H1 (cell line): ENCODE results near the gene RUVBL1. TPM values are rescaled to one million over a fixed set of nuclear protein-coding genes. Genes with fewer than 3 reads are reported as not detected.

Experiments
- ATF3 ChIP-seq: IDR thresholded peaks from 2 replicates; pipeline ENCODE4 v1.6.1; 2011; ENCODE audit warnings: low read depth, mild to moderate bottlenecking, low read length; ENCODE audit not compliant: insufficient read depth
- CBX5 ChIP-seq: fragments of 300-800, 300-1000 bp; sonication (generic); IDR thresholded peaks from 2 replicates; pipeline ENCODE4 v1.7.1; 2016; ENCODE audit warnings: antibody characterized with exemption, low read length, low read depth
- CHD7 ChIP-seq: fragments of 300-600 bp; sonication (generic); IDR thresholded peaks from 2 replicates; pipeline ENCODE4 v1.7.1; 2012; ENCODE audit warnings: low read length, moderate library complexity, mild to moderate bottlenecking, inconsistent platforms; ENCODE audit not compliant: insufficient replicate concordance
- GTF2F1 ChIP-seq: IDR thresholded peaks from 2 replicates; pipeline ENCODE4 v1.6.1; 2012; ENCODE audit warnings: low read depth, low read length, improper control_type of control experiment, borderline replicate concordance
- MAFK ChIP-seq: IDR thresholded peaks from 2 replicates; pipeline ENCODE4 v1.6.1; 2012; ENCODE audit warnings: low read depth, mild to moderate bottlenecking, improper control_type of control experiment, low read length
- NANOG ChIP-seq: IDR thresholded peaks from 2 replicates; pipeline ENCODE4 v1.6.1; 2011; ENCODE audit warnings: low read length, low read depth, mild to moderate bottlenecking, inconsistent platforms; ENCODE audit not compliant: insufficient read depth, poor library complexity, severe bottlenecking
- POU5F1 ChIP-seq: IDR thresholded peaks from 2 replicates; pipeline ENCODE4 v1.6.1; 2011; ENCODE audit warnings: low read depth, mild to moderate bottlenecking, low read length, moderate library complexity
- SIRT6 ChIP-seq: IDR thresholded peaks from one replicate; pipeline ENCODE4 v1.7.1; 2012; ENCODE audit warnings: low read length, inconsistent platforms
- SIX5 ChIP-seq: IDR thresholded peaks from 2 replicates; pipeline ENCODE4 v1.6.1; 2011; ENCODE audit warnings: mild to moderate bottlenecking, low read depth, low read length
- polyA plus RNA-seq, 7 experiments: library from polyadenylated mRNA; depleted of rRNA in 3 of 7; stranded (reverse) in 5 of 7; unstranded in 2 of 7; fragments of >200 nt in 5 of 7; fragments of 200-250 nt in 2 of 7; gene quantifications; 1 replicate in 5 of 7; 2 replicates in 1 of 7; 4 replicates in 1 of 7; pipeline versions ENCODE4 v1.2.1 to v1.2.3, GENCODE V29; 2011 to 2013; ENCODE audit warnings: missing spikeins in 2 of 7, mixed read lengths in 2 of 7
- total RNA-seq: library from RNA; stranded (reverse); fragmentation: NEBNext Ultra II Directional; extraction: Animal tissue kit (Norgen Biotek cat#: 25700); gene quantifications from 2 replicates; pipeline ENCODE4 v1.2.1, GENCODE V29; 2021

RUVBL1 gene
- total and polyA plus RNA-seq, 2 of the 8 experiments (the other 6 are each of a cell fraction or from before 2014, with no cell fraction given), result 112 to 135 TPM

- TF ChIP-seq CHD7, result no peak
- no peak for TF ChIP-seq MAFK
- no peak for TF ChIP-seq GTF2F1
- TF ChIP-seq ATF3, result no peak
- TF ChIP-seq NANOG, result no peak
- no peak for TF ChIP-seq SIRT6
- TF ChIP-seq POU5F1, result no peak
- no peak for TF ChIP-seq SIX5
- TF ChIP-seq CBX5, result no peak
These were observed 62.9 kb downstream of the RUVBL1 start (continued) for GRCh38 chr3:128060473-128061381.
